ENCODE results near the gene STT3B. TPM values are rescaled to one million over a fixed set of nuclear protein-coding genes. Genes with fewer than 3 reads are reported as not detected.

STT3B gene
- total RNA-seq, 1 experiment from 2014 or later = 105 TPM

DNA sequence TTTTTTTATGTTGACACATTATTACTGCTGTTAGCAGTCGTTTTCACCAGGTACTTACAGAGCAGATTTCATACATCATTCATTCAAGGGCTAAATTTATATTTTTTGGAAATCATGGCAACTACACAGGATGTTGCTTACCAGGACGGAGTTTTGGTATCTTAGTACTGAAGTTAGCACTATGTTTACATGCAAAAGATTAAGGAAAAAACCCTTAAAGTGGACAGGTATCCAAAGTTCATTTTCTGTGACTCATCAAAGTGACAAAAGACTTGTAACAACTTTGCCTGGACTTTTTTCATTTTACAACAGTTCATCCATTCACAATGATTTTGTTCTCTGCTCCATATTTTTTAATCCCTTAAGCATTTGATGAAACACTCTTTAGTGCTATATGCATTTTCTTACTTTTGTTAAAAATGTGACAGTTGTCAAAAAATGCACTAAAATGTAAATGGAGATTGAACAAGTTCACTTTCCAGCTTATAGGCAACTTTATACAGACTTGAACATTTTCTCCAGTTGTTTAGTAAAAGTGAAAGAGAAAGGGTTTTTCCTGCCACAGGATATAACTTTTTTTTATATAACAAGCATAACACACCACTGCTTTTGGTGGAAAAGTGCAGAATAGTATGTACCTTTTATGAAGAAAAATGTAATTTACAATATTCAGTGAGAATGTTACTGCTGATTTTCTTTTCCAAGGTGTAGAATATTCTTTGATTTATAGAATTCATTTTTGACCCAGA is 104.1 kb downstream of the STT3B start:
- Histone ChIP-seq H3K4me3 (ENCODE audit: low read depth in 2 of 2, low read length in 2 of 2) (no peak overlapping the region), H3K27ac (ENCODE audit: low read length) (no peak overlapping the region), H3K4me1 (ENCODE audit: control insufficient read depth, insufficient read depth, low read length) (no peaks in the 10 kb centered on the region), H3K27me3 (ENCODE audit: control insufficient read depth, insufficient read depth, low read length) (no peaks in the 10 kb centered on the region), H3K9me3 (ENCODE audit: control insufficient read depth, insufficient read depth, low read depth, low read length) (no peaks in the 10 kb centered on the region), H3K36me3 (ENCODE audit: control insufficient read depth, insufficient read depth, low read length) (peaks cover 5% of the 10 kb centered on the region; the same call in 1 of the 2 replicates)
- CTCF ChIA-PET = no interaction called here
- TF ChIP-seq, protein P1, sequence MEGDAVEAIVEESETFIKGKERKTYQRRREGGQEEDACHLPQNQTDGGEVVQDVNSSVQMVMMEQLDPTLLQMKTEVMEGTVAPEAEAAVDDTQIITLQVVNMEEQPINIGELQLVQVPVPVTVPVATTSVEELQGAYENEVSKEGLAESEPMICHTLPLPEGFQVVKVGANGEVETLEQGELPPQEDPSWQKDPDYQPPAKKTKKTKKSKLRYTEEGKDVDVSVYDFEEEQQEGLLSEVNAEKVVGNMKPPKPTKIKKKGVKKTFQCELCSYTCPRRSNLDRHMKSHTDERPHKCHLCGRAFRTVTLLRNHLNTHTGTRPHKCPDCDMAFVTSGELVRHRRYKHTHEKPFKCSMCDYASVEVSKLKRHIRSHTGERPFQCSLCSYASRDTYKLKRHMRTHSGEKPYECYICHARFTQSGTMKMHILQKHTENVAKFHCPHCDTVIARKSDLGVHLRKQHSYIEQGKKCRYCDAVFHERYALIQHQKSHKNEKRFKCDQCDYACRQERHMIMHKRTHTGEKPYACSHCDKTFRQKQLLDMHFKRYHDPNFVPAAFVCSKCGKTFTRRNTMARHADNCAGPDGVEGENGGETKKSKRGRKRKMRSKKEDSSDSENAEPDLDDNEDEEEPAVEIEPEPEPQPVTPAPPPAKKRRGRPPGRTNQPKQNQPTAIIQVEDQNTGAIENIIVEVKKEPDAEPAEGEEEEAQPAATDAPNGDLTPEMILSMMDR (IDR thresholded peaks at IDR 0.05) = no peak
- in situ Hi-C loops (cut with HindIII; ENCODE audit: low pct_unique_long_range_greater_than_20kb, low sequenced_read_pairs) (no loop called here), intact Hi-C loops (cut with micrococcal nuclease; ENCODE audit: unreplicated experiment) (no loop called here)
- TSS peak; percentile 54 for BruUV-seq (replicated peaks)
- DNase-seq (ENCODE audit: low read depth, low spot score) = no peak
- POLR2A ChIA-PET = no interaction called here
- no peak for ATAC-seq

DNA sequence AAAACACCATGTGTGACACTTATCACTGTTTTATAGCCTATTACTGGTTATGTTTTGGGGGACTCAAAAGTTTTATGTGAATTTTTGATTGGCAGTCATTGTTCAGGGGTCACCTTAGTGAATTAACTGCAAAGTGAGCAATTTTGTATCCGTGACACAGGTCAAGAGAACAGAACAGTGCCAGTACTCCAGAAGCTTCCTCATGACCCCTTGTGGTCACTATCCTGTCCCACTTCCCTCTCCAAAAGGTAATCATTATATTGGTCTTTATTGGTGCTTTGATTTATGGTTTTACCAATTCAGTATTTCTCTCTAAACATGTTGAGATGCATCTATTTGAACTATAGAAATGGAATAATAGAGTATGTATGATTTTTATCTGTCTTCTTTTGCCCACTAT is 107.1 kb downstream of the STT3B start:
- no peak overlapping the region for H3K27ac ChIP-seq (ENCODE audit: low read length)
- no TSS peak for BruUV-seq (replicated peaks)
- no peaks in the 10 kb centered on the region for H3K4me1 ChIP-seq (ENCODE audit: control insufficient read depth, insufficient read depth, low read length)
- H3K27me3 ChIP-seq (ENCODE audit: control insufficient read depth, insufficient read depth, low read length) = no peaks in the 10 kb centered on the region
- ATAC-seq = no peak
- DNase-seq (ENCODE audit: low read depth, low spot score) = no peak
- H3K4me3 ChIP-seq (ENCODE audit: low read depth in 2 of 2, low read length in 2 of 2) = no peak overlapping the region
- TF ChIP-seq SIN3A (IDR thresholded peaks at IDR 0.05; ENCODE audit: borderline replicate concordance, insufficient read depth, low read depth, low read length) = no peak
- TF ChIP-seq, protein P1 (IDR thresholded peaks at IDR 0.05) = no peak
- TF ChIP-seq, protein P2, sequence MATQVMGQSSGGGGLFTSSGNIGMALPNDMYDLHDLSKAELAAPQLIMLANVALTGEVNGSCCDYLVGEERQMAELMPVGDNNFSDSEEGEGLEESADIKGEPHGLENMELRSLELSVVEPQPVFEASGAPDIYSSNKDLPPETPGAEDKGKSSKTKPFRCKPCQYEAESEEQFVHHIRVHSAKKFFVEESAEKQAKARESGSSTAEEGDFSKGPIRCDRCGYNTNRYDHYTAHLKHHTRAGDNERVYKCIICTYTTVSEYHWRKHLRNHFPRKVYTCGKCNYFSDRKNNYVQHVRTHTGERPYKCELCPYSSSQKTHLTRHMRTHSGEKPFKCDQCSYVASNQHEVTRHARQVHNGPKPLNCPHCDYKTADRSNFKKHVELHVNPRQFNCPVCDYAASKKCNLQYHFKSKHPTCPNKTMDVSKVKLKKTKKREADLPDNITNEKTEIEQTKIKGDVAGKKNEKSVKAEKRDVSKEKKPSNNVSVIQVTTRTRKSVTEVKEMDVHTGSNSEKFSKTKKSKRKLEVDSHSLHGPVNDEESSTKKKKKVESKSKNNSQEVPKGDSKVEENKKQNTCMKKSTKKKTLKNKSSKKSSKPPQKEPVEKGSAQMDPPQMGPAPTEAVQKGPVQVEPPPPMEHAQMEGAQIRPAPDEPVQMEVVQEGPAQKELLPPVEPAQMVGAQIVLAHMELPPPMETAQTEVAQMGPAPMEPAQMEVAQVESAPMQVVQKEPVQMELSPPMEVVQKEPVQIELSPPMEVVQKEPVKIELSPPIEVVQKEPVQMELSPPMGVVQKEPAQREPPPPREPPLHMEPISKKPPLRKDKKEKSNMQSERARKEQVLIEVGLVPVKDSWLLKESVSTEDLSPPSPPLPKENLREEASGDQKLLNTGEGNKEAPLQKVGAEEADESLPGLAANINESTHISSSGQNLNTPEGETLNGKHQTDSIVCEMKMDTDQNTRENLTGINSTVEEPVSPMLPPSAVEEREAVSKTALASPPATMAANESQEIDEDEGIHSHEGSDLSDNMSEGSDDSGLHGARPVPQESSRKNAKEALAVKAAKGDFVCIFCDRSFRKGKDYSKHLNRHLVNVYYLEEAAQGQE (IDR thresholded peaks at IDR 0.05; ENCODE audit: insufficient read depth in 1 of 2, low read depth in 2 of 2, low read length in 1 of 2) = no peak
- H3K36me3 ChIP-seq (ENCODE audit: control insufficient read depth, insufficient read depth, low read length) = no peaks in the 10 kb centered on the region
- no peaks in the 10 kb centered on the region for H3K9me3 ChIP-seq (ENCODE audit: control insufficient read depth, insufficient read depth, low read depth, low read length)
- in situ Hi-C loops (cut with HindIII; ENCODE audit: low pct_unique_long_range_greater_than_20kb, low sequenced_read_pairs) = no loop called here
- CTCF ChIA-PET = no interaction called here
- intact Hi-C loops (cut with micrococcal nuclease; ENCODE audit: unreplicated experiment) = no loop called here
- POLR2A ChIA-PET = no interaction called here

DNA sequence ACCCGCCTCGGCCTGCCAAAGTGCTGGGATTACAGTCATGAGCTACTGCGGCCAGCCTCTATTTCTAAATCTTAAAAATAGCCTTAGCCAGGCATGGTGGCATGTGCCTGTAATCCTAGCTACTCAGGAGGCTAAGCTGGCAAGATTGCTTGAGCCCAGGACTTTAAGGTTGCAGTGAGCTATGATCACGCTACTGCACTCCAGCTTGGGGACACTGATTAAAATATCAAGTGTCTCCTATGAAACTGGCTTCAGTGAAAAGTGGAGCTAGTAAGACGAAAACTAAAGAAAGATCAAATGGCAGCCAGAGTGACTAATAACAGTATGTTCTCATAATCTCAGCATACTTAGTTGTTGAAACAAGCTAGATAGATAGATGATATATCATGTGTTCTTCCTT is 112.5 kb downstream of the STT3B start:
- POLR2A ChIA-PET = interaction anchor here (0.7 kb wide), 1 partner anchor 28 kb away, joined by 3 read pairs; no protein-coding TSS in a partner anchor
- Histone ChIP-seq H3K4me1 (ENCODE audit: control insufficient read depth, insufficient read depth, low read length) (no peaks in the 10 kb centered on the region), H3K36me3 (ENCODE audit: control insufficient read depth, insufficient read depth, low read length) (no peaks in the 10 kb centered on the region), H3K4me3 (ENCODE audit: low read depth in 2 of 2, low read length in 2 of 2) (no peak overlapping the region), H3K9me3 (ENCODE audit: control insufficient read depth, insufficient read depth, low read depth, low read length) (peaks cover 6% of the 10 kb centered on the region; the same call in 1 of the 2 replicates), H3K27me3 (ENCODE audit: control insufficient read depth, insufficient read depth, low read length) (no peaks in the 10 kb centered on the region), H3K27ac (ENCODE audit: low read length) (no peak overlapping the region)
- ATAC-seq = no peak
- TF ChIP-seq, protein P2 (IDR thresholded peaks at IDR 0.05; ENCODE audit: insufficient read depth in 1 of 2, low read depth in 2 of 2, low read length in 1 of 2) = no peak
- TF ChIP-seq POLR2AphosphoS5 (IDR thresholded peaks at IDR 0.05; ENCODE audit: low read depth, low read length) (no peak), TCF7L2 (IDR thresholded peaks at IDR 0.05; ENCODE audit: low read depth, low read length) (no peak), SIN3A (IDR thresholded peaks at IDR 0.05; ENCODE audit: borderline replicate concordance, insufficient read depth, low read depth, low read length) (no peak)
- TF ChIP-seq, protein P1 (IDR thresholded peaks at IDR 0.05) = no peak
- intact Hi-C loops (cut with micrococcal nuclease; ENCODE audit: unreplicated experiment) (no loop called here), in situ Hi-C loops (cut with HindIII; ENCODE audit: low pct_unique_long_range_greater_than_20kb, low sequenced_read_pairs) (no loop called here)
- CTCF ChIA-PET = no interaction called here
- no TSS peak for BruUV-seq (replicated peaks)
- no peak for DNase-seq (ENCODE audit: low read depth, low spot score)

All from Panc1 (cell line).